ENCODE measurements around the gene NPIPB12.
"Not testable (repeated sequence)": the region's sequence is repeated elsewhere in the genome, so short reads cannot be mapped to it uniquely, and the experiment has no call there.

GRCh38 chr16:29521520-29521919 is 15.3 kb upstream of the NPIPB12 start:
- not testable (repeated sequence) for TF ChIP-seq CTCF, POLR2A, EP300, POLR2AphosphoS5 (IDR thresholded peaks at IDR 0.05)

All from gastroesophageal sphincter (tissue), 3 donors.